Stimulated activated CD4-positive, alpha-beta T cell treated with anti-CD3 and anti-CD28 coated beads, Interleukin-1b, Interleukin-23, amount 100 ng/mL, for 48 hours (primary cell): ENCODE results near the gene FIGNL1.

Experiments
- DNase-seq: peaks from one replicate; pipeline ENCODE4 v3.0.0-alpha.2; 2020

Gene FIGNL1

DNA sequence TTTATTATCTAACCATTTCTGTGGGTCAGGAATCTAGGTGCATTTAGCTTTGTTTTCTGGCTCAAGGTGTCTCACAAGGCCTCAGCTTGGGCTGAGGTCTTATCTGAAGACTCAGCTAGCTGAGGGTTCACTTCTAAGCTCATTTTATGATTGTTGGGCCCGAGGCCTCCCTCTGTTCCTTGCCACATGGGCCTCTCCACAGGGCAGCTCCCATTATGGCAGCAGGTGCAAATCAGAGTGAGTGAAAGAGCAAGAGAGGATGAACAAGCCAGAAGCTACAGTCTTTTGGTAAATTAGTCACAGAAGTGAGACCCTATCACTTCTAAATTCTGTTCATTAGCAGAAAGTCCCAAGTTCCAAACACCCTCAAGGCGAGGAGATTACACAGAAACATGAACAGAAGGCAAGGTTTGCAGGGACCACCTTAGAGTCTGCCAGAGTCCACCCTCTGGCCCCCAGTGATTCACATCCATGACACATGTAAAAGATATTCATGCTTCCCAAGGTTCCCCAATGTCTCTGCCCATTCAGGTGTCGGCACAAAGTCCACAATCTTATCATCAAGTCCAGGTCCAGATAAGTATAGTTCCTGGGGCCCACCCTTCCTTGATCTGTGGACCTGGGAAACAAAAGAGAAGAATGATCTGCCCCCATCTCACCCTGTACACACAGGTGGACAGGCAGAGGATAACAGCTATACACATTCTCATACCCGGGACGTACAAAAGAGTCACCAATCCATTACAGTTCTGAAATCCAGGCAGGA is 23.7 kb downstream of the FIGNL1 start:
- no peak for DNase-seq

DNA sequence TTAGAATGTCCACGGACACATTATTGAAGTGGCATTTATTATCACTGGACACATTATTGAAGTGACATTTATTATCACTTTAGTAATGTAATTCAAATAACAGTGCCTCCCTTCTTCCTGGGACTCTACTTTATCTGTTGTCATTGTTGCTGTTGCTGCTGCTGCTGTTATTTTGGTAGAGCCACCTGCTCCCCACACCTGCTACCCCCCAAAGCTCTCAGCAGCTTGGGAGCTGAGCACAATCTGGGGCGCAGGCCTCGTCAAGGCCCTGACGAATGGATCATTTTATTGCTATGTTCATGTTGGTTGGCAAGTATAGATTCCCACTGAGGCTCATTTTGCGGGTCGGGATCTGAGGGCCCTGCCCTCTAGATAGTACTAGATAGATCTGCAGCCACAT is 24.8 kb downstream of the FIGNL1 start:
- DNase-seq: no peak

GRCh38 chr7:50423860-50424259 is 26.3 kb downstream of the FIGNL1 start:
- no peak for DNase-seq

- DNase-seq: no peak
Measured at GRCh38 chr7:50422858-50423257, 27.3 kb downstream of the FIGNL1 start.

GRCh38 chr7:50421043-50421442 is 29.1 kb downstream of the FIGNL1 start:
- DNase-seq: no peak

DNA sequence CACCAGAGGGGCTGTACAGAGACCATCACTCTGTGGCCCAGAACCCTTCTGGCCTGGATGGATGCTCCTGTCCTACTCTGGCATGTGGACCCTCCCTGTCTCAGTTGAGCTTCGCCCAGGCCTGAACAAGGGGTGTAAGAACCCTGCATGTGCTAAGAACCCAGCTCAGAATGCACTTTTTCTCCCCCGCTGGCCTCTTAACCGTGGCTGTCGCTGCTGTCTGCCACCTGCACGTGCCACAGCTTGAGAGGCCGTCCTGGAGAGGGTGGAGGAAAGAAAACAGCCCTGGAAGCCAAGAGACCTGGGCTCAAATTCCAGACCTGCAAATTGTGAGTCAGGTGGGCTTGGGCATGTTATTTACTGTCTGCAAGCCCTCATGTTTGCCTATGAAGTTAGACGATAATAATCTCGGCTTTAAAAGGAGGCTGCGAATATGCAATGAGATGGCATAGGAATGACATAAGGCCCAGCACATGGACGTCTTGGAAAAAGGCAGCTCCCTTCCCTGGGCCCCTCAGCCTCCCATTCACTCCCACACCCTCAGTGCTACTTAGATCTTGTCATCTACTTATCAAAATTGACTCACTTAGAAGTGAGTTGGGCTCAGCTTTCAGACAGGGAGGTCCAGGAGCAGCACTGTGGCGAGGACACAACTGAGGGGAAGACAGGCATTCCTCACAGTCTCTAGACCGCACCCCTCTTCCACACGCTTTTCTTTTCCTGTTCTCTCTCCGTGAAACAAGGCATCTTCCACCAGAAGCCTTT is 31.4 kb downstream of the FIGNL1 start:
- no peak for DNase-seq

GRCh38 chr7:50418086-50418515 is 32.0 kb downstream of the FIGNL1 start:
- DNase-seq: peak; percentile 76

DNA sequence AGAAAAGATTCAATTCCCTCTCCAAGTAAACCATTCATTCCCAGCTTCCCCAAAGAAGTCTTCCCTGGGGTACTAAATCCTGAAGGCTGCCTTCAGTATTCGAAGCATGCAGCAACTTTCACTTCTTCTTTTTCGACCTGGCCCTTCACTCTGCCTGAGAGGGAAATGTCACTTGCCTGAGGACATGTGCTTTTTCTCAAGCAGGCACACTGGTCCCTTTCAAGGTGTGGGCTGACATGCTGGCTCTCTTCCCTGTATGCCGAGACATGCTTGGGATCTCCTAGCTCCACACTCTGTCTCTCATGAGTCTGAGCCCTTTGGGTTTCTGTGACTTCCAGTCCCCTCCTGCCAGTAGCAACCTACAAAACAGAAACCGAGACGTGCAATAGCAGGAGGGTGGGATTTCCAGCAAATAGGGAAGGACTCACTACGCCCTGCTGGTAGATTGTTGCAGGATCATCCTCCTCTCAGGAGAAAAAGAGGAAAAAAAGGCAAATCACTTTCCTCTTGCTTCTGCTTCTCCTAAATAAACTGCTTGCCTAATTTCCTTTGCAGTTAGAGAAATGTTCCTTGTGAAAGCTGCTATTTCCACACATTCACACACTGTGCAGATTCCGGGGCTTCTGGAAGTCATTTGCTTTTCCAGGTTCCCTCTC is 33.5 kb downstream of the FIGNL1 start:
- no peak for DNase-seq

DNA sequence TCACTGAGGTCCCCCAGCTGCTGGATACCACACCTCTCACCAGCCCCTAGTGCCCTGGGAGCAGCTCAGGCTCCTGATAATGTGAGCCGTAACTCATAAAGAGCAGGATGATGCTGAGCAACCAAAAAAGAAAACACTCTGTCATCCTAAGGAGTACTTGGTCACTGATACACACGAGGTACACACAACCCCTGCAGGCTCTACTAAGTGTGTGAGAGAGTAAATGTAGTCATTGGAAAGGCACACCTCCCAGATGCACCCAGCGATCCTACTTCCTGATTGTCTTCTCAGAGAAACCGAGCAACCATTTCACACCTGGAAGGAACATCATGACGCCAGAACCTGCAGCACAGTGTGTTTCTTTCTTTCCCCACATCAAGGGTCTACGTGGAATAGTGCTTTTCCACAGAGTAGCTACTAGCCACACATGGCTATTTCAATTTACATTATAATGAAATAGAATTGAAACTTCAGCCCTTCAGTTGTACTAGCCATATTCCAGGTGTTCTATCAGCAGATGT is 34.2 kb downstream of the FIGNL1 start:
- DNase-seq: no peak

- no peak for DNase-seq
Measured at GRCh38 chr7:50413561-50413960, 36.6 kb downstream of the FIGNL1 start.

- DNase-seq: no peak
Measured at GRCh38 chr7:50412973-50413372, 37.2 kb downstream of the FIGNL1 start.

DNA sequence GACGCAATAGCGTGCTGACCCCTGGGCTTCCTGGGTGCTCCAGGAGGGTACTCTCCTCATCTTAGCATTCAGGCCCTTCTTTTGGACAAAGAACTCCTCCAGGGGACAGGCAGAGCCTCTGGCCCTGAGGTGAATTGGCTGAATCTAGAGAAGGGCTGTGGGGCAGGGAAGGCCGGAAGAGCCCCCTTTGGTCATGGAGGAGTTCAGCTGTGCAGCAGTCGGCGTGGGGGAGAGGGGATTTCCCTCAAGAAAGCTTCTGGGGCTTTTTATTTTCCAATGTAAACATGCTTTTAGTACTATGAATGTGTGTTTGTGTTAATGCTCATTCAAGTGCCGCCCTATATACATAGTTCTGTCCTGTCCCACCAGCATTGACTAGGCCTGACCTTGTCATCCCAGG is 38.8 kb downstream of the FIGNL1 start:
- DNase-seq: no peak

- DNase-seq: no peak
Measured at GRCh38 chr7:50409856-50410745, 40.0 kb downstream of the FIGNL1 start.

DNA sequence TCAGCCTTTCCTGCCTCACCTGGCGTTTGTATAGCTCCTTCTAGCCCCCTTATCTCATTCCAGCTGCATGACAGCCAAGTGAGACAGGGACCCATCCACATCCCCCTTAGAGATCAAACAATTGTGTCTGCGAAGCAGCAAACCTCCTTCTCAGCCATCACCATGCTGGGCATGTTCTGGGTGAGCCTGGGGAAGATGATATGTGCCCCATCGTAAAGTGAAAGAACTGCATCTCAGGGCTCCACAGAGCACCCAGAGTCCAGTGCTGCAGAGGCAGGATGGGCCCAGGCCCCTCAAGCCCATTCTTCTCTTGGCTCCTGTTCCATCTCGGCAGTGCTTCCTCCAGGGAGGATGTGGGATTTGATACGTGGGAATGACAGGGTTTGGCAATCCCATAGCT is 43.2 kb downstream of the FIGNL1 start:
- no peak for DNase-seq

DNA sequence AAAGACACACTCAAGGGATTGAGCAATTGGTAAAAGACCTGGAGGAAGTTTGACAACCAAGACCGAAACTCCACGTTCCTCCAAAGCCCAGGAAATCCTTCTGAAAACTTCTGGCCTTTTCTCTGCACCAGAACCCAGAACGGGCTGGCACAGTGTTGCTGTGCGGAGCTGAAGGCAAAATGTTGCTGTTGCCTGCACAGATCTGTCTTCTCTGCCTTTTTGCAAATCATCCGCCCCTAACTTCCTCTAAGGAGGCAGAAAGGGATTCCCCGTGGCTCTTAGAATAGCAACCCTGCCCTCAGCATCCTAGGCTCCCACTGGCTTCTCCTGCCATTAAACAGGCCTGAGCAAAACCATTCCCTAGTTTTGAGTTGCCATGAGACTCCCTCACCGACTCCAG is 44.9 kb downstream of the FIGNL1 start:
- DNase-seq: no peak

- DNase-seq: no peak
Measured at GRCh38 chr7:50404392-50404791, 45.8 kb downstream of the FIGNL1 start.

GRCh38 chr7:50400114-50400513 is 50.0 kb downstream of the FIGNL1 start:
- no peak for DNase-seq

DNA sequence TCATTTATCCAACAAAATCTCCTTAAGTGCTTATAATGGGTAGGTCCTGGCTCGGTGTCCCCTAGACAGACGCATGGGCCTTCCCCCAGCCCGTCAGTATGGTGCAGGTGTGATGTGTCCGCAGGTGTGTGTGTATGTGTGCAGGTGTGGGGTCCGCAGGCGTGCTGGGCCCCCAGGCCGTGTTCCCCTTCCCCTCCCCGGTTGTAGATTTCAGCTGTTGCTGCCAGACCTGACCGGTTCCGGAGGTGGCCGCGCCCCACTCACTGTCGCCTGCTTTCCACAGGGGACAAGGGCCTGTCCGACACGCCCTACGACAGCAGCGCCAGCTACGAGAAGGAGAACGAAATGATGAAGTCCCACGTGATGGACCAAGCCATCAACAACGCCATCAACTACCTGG is 50.5 kb downstream of the FIGNL1 start:
- no peak for DNase-seq

GRCh38 chr7:50399206-50399605 is 50.9 kb downstream of the FIGNL1 start:
- no peak for DNase-seq

GRCh38 chr7:50397971-50398324 is 52.2 kb downstream of the FIGNL1 start:
- no peak for DNase-seq

- no peak for DNase-seq
Measured at GRCh38 chr7:50397320-50397970, 52.7 kb downstream of the FIGNL1 start.

- no peak for DNase-seq
Measured at GRCh38 chr7:50396856-50397255, 53.3 kb downstream of the FIGNL1 start.
